GOT3 (cell line): Measurements from ENCODE around the gene PAN3.
A peak's percentile ranks its signal among the peaks of the same experiment; 100 is the strongest.
"Not testable (repeated sequence)": the region's sequence is repeated elsewhere in the genome, so short reads cannot be mapped to it uniquely, and the experiment has no call there.

Source experiments
- DNase-seq: peaks from one replicate; lab custom pipeline; 2025; ENCODE audit warnings: mixed read lengths; lab: John Stamatoyannopoulos, UW

Gene PAN3

DNA sequence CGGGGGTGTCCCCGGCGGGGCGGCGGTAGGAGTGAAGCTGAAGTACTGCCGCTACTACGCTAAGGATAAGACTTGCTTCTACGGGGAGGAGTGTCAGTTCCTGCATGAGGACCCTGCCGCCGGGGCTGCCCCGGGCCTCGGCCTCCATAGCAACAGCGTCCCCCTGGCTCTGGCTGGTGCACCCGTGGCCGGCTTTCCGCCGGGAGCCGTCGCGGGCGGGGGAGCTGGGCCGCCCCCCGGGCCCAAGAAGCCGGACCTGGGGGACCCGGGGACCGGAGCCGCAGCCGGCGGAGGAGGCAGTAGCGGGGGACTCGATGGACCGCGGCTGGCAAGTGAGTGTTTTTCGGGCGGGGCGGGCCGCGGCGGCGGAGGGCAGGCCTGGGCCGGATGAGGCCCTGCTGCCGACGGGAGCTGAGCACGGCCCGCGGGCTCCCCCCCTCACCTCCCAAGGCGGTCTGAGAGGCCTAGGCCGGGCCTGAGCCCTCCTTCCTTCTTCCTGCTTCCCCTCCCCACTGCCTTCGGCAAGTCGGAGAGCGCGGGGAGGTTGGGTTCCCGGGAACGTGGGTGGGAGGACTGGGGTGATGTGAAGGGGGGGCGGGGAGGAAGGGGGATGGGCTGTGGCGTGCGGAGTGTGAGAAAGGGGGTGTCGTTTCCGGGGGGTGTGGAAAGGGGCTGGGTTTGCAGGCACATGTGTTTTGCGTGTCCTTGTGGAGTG is 568 bp downstream of the PAN3 start:
- DNase-seq: peak; percentile 6

DNA sequence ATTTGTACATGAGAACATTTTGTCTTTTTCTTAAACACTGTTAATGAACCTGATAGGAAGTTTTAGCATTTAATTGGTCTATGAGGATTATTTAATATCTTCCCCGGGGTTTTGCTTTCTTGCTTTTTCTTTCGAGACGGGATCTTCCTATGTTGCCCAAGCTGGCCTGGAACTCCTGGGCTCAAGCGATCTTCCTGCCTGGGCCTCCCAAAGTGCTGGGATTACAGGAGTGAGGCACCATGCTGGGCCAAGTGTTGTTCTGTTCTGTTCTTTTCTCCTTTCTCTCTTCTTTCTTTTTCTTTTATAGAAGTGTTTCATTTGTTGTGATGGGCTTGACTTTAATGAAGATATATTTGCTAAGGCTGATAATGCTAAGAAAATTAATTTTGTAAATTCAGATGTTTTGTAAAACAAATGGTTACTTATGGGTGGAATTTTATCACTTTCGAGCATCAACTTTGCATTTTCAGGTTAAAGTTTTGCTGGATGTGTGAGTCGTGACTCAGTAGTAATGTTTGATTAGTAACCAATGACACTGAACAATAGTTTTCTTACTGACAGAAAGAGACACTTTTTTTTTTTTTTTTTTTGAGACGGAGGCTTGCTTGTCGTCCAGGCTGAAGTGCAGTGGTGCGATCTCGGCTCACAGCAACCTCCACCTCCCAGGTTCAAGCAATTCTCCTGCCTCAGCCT is 2.2 kb downstream of the PAN3 start:
- no peak for DNase-seq

DNA sequence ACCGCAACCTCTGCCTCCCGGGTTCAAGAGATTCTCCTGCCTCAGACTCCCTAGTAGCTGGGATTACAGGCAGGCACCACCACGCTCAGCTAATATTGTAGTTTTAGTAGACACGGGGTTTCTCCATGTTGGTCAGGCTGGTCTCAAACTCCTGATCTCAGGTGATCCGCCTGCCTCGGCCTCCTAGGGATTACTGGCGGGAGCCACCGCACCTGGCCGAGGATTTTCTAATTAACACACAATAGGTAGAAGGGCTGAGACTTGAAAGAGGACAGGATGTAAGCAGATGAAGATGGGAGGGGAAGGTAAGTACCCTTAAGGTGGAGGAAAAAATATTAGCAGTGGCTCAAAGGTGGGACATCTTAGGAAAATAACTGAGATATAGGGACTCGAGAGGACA is 3.2 kb downstream of the PAN3 start:
- not testable (repeated sequence) for DNase-seq

DNA sequence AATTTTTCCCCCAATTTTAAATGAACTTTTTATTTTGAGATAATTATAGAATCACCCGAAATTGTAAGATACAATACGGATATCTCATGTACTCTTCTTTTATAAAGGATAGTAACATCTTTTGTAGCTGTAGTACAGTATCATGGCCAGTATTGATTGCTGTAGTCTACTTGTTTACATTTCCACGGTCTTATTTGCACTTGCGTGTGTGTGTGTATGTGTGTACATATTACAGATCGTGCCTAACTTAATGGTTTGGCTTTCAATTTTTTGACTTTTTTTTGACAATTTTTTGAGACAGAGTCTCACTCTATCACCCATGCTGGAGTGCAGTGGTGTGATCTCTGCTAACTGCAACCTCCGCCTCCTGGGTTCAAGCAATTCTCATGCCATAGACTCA is 6.7 kb downstream of the PAN3 start:
- DNase-seq: no peak

DNA sequence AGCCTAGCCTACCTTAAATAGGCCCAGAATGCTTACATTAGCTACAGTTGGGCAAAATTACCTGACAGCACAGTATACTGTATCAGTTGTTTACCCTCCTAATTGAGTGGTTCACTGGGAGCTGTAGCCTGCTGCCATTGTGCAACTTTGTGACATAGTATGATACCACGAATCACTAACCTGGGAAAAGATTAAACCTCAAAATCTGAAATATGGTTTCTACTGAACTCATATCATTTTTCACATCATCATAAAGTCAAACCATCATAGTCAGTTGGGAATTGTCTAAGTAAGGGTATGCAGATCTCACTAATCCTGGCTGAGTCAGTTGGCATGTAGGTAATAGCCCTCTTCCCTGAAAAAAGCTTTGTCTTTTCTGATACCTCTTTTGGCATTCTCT is 9.2 kb downstream of the PAN3 start:
- DNase-seq: no peak

DNA sequence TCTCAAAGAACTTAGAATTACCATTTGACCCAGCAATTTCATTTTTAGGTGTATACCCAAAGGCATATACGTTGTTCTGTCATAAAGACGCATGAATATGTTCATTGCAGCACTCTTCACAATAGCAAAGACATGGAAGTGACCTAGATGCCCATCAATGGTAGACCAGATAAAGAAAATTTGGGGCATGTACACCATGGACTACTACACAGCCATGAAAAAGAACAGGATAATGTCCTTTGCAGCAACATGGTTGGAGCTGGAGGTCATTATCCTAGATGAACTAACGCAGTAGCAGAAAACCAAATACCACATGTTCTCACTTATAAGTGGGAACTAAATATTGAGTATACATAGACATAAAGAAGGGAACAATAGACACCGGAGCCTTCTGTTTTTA is 20.7 kb downstream of the PAN3 start:
- DNase-seq: no peak

DNA sequence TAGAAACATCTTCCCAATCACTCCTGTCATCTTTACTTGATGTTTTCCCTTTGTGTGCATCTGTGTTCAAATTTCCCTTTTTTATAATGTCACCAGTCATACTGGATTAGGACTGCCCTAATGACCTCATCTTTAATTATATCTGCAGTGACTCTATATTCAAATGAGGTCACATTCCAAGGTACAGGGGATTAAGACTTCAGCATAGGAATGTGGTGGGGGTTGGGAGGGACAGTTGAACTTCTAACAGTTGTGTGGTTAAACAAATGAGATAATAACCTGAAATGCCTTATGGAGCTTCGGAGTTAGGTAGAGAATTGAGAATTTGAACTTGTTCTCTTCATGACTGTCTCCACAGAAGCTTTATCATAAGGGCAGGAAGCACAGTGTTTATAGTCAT is 23.0 kb downstream of the PAN3 start:
- DNase-seq: no peak

DNA sequence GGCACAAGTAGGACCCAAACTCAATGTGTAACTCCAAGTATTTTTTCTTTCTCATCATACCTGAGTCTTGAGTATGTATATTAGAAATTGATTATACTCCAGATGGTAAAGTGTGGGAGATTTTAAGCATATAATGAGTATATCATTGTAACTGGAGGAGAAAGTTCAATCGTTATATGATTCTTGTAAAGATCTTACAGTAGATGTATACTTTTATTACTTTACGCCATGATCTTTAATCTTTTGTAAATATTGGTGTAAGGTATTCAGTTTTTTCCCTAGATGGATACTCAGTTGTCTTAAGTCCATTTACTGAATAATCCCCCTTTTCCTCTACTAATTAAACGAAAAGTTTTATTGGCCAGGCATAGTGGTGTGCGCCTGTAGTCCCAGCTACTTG is 25.2 kb downstream of the PAN3 start:
- DNase-seq: no peak

DNA sequence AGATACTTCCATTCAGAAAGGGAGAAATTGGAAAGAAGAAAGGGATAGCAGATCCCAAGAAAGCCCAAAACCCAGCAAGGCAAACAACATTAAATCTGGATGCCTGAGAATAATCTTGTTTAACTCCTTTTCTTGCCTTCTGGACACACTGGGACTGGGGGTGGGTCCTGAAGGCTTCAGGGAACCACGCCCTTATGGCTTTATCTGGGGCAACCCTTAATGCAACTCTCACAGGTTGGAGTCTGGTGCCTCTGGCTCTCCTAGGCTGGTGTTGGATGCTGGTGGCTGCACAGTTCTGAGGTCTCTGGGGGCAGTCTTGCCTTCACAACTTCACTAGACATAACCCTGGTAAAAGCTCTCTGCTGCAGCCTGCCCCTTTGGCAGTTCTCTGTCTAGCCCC is 27.9 kb downstream of the PAN3 start:
- DNase-seq: no peak

DNA sequence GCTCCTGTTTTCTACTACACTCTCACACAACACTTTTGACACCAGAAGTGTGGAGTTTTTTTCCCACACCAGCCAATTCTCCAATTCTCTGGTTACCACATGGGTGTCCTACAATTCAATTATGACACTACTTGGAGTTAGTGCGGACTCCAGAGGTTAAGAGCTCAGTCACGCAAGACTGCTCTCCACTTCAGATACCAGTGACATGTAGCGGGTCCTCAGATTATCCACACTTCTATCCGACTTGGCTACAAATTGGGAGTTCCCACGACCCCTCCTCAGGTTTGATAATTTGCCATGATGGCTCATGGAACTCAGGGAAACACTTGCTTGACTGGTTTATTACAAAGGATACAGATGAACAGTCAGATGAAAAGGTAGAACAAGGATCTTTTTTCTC is 32.9 kb downstream of the PAN3 start:
- DNase-seq: no peak

DNA sequence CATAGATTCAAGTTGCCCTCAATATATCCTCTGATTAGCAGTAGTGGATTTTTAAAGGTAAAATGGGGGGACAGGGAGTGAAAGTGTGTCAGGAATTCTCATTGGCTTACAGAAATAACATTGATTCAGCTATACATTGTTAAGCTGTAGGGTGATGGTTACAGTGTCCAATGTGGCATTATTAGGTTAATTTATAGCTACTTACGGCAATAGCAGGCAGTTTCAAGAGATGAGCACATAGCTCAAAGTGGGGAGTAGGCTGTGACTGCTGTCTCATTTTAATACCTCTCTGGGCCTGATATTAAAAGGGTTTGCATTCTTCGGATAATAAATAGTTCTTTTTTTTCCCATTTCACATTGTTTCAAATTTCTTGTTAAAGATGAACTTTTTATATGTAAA is 34.6 kb downstream of the PAN3 start:
- no peak for DNase-seq

DNA sequence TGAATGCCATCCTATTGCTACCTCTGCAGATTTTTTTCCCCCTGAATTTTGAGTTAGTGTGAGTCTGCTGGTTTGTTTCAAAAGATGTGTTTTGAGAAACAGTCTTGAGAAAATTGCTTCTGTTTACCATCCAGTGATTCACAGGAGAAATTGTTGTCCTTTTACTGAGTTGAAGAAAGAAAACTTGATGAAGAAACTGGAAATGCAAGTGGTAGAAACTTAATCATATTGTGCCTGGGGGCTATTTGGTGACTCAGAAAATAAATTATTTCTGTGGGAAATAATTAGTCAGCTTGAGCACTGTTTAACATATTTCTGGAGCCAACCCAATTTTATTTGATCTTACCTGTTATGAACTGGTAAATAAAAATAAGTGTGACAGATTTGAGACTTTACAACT is 35.4 kb downstream of the PAN3 start:
- no peak for DNase-seq

DNA sequence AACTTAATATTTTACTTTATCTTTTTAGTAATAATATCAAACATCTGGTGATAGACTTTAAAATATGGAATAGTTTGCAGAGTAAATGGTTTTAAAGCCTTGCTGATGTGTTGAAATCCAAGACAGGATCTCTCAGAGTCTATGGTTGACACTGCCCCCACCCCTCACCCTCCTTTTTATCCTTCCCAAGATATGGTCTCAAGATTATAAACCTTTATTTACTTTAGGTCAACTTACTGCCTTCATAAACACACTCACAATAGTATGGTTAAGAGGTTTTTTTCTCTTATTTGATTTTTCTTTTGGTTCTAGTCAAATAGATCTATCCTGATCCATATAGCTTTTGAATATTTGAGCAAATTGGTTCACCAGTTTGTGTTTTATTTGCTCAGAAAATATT is 39.0 kb downstream of the PAN3 start:
- DNase-seq: no peak

DNA sequence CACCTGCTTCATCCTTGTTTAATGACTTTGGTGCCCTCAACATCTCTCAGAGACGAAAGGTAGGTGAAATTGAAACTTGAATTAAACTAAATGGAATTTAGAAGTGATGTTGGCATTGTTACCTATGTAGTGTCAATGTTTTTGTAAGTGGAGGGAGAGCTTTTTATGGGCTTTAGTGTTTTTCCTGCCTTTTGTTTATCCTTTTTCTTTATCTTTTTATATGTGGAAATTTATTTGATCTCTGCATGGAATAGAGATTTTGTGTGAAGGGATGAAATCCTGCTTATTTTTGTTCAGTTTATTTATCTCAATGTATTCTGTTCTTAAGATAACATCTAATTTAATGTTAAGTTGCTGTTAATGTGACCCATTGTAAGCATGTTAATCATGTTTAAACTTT is 39.5 kb downstream of the PAN3 start:
- DNase-seq: no peak

DNA sequence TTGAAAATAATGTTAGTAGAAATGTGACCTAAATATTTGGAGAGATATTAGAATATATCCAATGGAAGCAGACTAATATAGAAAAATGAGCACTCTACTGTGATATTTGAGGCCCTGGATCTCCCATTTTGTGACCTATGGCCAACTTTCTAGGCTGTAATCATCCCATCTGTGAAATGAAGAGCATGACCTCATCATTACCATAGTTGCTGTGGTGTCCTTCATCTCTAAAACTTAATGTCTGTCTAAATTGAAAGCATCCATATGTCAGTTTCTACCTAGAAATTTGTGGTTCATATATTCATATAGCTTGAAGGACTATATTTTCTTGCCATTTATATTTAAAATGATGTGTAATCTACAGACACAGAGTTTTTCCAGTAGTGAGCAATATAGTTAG is 41.6 kb downstream of the PAN3 start:
- no peak for DNase-seq

DNA sequence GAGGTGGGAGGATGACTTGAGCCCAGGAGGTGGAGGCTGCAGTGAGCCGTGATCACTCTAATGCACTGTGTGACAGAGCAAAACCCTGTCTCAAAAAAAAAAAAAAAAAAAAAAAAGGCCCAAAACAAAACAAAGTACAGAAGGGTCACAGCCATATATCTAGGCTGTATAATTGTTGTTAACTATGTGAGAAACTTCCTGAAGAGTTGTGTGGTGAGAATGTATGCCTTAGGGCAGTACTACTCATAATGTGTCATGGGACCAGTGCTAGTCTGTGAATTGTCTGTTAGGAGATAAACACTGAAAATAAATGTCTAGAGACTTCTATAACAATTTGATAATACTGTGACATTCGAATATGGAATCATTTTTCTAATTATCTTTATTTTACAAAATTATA is 43.1 kb downstream of the PAN3 start:
- no peak for DNase-seq

DNA sequence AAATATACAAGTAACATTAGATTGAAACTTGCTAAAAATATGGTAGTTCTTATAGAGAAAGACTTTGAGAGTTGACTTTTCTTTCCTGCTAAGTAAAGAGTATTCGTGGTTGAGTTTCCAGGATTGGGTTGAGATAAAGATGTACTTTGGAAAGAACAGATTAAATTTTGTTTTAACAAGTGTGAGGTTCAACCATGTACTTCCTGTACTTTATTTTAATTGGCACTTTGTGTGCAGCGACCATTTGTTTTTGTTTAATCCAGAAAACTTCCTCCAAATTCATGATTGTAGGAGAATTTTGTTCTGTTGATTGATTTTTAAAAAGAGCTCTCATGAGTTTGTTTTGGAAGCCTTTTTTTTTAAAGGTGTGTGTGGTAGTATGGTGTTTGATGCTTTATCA is 46.9 kb downstream of the PAN3 start:
- DNase-seq: no peak

DNA sequence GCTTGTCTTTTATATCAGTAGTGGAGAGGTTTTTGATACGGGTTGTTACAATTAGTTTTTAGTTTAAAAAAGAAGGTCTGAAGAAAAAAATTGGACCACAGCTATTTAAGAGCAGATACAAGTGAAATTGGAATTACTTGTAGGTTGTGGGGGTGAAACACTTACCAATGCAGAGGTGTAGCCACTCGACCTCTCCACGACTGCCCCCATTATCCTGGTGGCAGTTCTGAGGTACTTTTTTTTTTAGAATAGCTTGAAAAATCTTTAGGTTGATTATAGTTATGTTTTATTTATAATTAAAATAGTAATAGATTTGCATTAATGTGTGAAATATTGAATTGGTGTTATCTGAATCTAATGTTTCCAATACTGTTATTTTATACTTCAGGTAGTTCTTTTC is 60.7 kb downstream of the PAN3 start:
- no peak for DNase-seq

DNA sequence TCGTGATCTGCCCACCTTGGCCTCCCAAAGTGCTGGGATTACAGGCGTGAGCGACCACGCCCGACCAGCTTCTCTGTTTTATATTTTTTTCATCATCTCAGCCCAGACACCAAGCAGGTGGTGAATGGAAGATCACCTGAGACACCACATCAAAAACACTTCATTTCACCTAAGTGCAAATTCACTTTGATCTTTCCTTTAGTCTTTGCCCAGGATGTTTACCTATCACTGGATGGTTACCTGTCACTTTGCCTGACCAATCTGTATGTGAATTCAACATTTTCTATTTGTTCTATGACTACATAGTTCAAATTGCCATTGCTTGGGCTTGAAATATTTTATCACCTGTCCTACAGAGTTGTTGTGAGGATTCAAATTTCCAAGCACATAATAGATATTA is 65.7 kb downstream of the PAN3 start:
- DNase-seq: no peak

DNA sequence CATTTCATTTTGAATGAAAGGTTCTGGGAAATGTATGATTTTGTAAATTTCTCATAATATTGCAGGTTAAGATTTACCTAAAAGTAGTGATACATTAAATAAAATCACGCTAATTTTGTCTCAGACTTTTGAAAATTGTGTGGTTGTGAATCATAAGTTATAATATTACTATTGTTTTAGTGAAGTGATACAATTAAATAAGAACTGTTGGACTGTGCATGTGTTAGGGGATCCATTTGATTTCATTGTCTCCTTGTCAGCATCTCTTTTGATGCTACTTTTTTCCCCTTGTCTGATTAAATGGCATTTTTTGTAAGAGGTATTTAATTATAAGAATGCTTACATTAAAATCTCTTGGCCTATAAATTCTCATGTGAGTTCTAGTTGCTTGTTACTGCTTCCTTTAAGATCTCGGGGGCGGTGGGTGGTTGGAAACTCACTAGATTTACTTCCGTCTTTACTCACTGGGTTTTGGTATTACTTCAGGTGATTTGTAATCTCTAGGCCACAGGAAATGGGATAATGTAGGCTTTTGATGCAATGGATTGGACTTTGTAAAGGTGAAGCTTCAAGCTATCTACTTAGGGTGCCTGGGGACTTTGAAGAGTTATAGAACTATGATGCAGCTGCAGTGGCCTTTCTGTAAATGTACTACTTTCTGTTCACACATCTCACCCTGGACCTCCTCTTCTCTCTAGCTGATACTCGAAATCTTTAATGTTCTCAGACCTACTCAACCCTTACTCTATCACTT is 66.5 kb downstream of the PAN3 start:
- DNase-seq: no peak

DNA sequence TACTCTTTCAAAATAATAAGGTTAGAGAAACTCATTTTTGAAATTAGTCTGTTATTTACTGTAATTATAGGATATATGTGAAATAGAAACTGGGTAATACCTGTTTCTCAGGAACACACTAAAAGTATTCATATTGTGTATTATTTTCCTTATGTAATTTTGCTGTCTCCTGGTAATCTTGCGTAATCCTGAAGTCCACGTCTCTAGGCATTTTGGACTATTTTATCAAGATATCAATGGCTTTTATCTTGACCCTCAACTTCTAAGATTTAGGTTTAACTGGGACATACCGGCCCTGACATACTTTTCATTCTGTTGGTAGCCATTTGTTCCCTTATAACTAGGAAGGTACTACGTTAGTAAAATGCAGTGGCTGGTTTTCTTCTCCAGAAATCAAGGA is 80.3 kb downstream of the PAN3 start:
- no peak for DNase-seq

DNA sequence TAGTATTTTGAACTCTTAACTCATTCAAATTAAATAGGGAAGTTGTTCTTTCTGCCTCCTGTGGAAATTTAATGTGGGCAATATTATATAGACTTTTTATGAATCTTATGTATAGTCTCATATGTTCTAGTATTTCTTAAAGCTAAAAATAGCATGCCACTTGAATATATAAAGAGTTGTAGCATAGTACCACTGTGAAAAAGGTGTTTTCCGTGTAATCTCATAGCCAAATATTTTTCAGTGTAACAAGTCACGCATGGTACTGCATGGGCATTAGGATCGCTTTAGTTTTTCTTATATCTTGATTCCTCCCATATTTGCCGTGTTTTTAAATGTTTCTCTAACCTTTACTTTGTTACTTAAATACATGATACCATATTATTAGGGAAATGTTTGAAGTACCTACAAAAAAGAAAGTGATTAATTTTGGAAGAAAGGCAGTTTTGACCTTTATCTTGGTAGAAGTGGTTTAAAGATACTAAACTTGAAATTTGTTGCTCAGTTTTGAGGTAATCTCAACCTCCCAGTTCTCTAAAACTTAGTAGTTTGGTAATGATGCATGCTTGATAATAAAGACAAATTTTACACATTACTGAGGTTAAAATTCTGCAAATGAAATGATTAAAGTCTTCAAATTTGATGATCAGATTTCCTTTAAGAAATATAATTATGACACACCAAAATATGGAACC is 81.2 kb downstream of the PAN3 start:
- no peak for DNase-seq

DNA sequence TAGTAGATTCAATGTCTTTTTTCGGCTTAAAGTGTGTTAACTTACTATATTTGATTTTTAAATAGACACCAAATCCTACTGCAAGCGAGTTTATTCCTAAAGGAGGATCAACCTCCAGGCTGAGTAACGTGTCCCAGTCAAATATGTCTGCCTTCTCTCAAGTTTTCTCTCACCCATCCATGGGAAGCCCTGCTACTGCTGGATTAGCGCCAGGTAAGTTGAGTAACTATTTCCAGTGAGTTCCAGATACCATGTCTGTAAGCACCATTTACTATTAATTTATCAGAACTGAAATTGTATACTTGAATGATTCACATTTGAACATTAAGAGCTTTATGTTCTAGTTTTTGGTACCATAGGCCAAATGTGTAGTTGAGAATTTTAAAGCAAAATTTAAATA is 81.8 kb downstream of the PAN3 start:
- no peak for DNase-seq
